GM19099 (cell line): ENCODE results near the gene ZFY.

Source experiments
- POLR2A ChIP-seq: IDR thresholded peaks from 3 replicates; pipeline ENCODE4 v1.6.1; 2011; ENCODE audit warnings: low read depth; ENCODE audit not compliant: insufficient read length; ENCODE audit errors: extremely low read depth

Gene ZFY

GRCh38 chrY:3018546-3018945 is 83.4 kb downstream of the ZFY start:
- TF ChIP-seq POLR2A: no peak

GRCh38 chrY:3019584-3019983 is 84.4 kb downstream of the ZFY start:
- TF ChIP-seq POLR2A: no peak

DNA sequence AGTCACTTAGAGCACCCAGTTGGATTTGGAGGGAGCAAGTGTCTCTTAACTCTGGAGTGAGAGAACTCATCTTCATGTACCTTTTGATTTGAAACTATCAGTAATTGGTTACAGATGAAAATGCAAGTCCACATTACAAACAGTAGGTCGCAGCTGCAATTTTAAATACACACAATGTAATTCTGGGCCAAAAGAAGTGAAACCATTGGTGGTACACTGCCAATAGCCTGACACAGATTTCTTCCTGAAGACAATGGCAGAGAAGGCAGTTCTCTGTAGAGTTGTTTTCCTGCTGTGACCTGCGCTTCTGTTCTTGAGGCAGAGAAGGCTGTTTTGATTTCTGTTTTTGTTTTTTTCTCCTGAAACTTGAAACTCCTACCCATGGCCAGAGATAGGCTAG is 86.0 kb downstream of the ZFY start:
- TF ChIP-seq POLR2A: no peak

GRCh38 chrY:3023606-3024005 is 88.4 kb downstream of the ZFY start:
- no peak for TF ChIP-seq POLR2A

DNA sequence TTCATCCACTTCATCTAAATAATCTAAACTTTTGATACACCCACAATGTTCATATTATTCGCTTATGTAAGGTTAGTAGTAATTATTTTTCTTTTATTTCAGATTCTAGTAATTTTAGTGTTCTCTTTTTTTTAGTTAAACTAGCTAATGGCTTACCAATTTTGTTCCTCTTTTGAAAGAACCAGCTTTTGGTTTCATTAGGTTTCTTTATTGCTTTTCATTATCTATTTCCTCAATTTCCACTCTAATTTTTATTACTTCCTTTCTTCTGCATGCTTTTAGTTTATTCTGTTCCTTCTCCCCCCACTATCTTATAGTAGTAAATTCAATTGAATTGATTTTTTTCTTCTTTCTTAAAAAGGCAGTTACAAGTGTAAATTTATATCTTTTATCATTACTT is 90.2 kb downstream of the ZFY start:
- TF ChIP-seq POLR2A: no peak
